ENCODE measurements around the gene MUSTN1. TPM values are rescaled to one million over a fixed set of nuclear protein-coding genes. Genes with fewer than 3 reads are reported as not detected.
A peak's percentile ranks its signal among the peaks of the same experiment; 100 is the strongest.

Gene MUSTN1
- total and polyA plus RNA-seq, 2 experiments from 2014 or later, result 0.27 to 1.8 TPM

- no peak overlapping the region for H3K4me3 ChIP-seq
- no peaks in the 10 kb centered on the region for H3K9me2 ChIP-seq (replicated peaks; ENCODE audit: insufficient read depth)
- 95% methylated on average over 5 of the region's 5 CpGs for WGBS (ENCODE audit: low lambda C conversion rate, missing lambda C conversion rate)
- DNase-seq (ENCODE audit: low spot score), result no peak
- no peaks in the 10 kb centered on the region for H3K79me2 ChIP-seq
- H2AFZ ChIP-seq, result no peak overlapping the region
- H3K4me1 ChIP-seq (ENCODE audit: insufficient read depth), result no peaks in the 10 kb centered on the region
- TF ChIP-seq EZH2phosphoT487 (IDR thresholded peaks at IDR 0.05; ENCODE audit: low read depth, severe bottlenecking, unreplicated experiment) (no peak), EZH2 (IDR thresholded peaks at IDR 0.05; ENCODE audit: borderline replicate concordance) (no peak), CTCF (IDR thresholded peaks at IDR 0.05; ENCODE audit: poor library complexity) (no peak)
- H3K36me3 ChIP-seq (replicated peaks; ENCODE audit: insufficient read depth, low read depth), result no peaks in the 10 kb centered on the region
- no peaks in the 10 kb centered on the region for H3K27me3 ChIP-seq
- H3K4me2 ChIP-seq, result no peak overlapping the region
- H3K9me3 ChIP-seq (ENCODE audit: low read depth), result no peaks in the 10 kb centered on the region
- H4K20me1 ChIP-seq (ENCODE audit: insufficient read depth, poor library complexity, severe bottlenecking), result no peaks in the 10 kb centered on the region
- no peak overlapping the region for H3K27ac ChIP-seq
Observed at GRCh38 chr3:52856666-52857065, 21.8 kb upstream of the MUSTN1 start.

GRCh38 chr3:52854013-52854412 is 19.2 kb upstream of the MUSTN1 start:
- TF ChIP-seq EZH2 (IDR thresholded peaks at IDR 0.05; ENCODE audit: borderline replicate concordance) (no peak), EZH2phosphoT487 (IDR thresholded peaks at IDR 0.05; ENCODE audit: low read depth, severe bottlenecking, unreplicated experiment) (no peak), CTCF (IDR thresholded peaks at IDR 0.05; ENCODE audit: poor library complexity) (no peak)
- H3K4me2 ChIP-seq, result no peak overlapping the region
- no peaks in the 10 kb centered on the region for H3K27me3 ChIP-seq
- no peak overlapping the region for H3K4me3 ChIP-seq
- H3K4me1 ChIP-seq (ENCODE audit: insufficient read depth), result no peaks in the 10 kb centered on the region
- H3K9me3 ChIP-seq (ENCODE audit: low read depth), result no peaks in the 10 kb centered on the region
- no peaks in the 10 kb centered on the region for H3K79me2 ChIP-seq
- H3K27ac ChIP-seq, result no peak overlapping the region
- 76% methylated on average over 2 of the region's 2 CpGs for WGBS (ENCODE audit: low lambda C conversion rate, missing lambda C conversion rate)
- no peak for DNase-seq (ENCODE audit: low spot score)
- no peaks in the 10 kb centered on the region for H3K36me3 ChIP-seq (replicated peaks; ENCODE audit: insufficient read depth, low read depth)
- no peak overlapping the region for H2AFZ ChIP-seq
- no peaks in the 10 kb centered on the region for H4K20me1 ChIP-seq (ENCODE audit: insufficient read depth, poor library complexity, severe bottlenecking)
- no peaks in the 10 kb centered on the region for H3K9me2 ChIP-seq (replicated peaks; ENCODE audit: insufficient read depth)

GRCh38 chr3:52852419-52852818 is 17.6 kb upstream of the MUSTN1 start:
- Histone ChIP-seq H2AFZ (no peak overlapping the region), H3K27me3 (no peaks in the 10 kb centered on the region), H3K79me2 (no peaks in the 10 kb centered on the region), H3K4me3 (no peak overlapping the region), H3K4me1 (ENCODE audit: insufficient read depth) (no peaks in the 10 kb centered on the region), H3K9me2 (replicated peaks; ENCODE audit: insufficient read depth) (no peaks in the 10 kb centered on the region), H3K4me2 (no peak overlapping the region), H3K36me3 (replicated peaks; ENCODE audit: insufficient read depth, low read depth) (no peaks in the 10 kb centered on the region), H3K27ac (no peak overlapping the region), H3K9me3 (ENCODE audit: low read depth) (no peaks in the 10 kb centered on the region), H4K20me1 (ENCODE audit: insufficient read depth, poor library complexity, severe bottlenecking) (no peaks in the 10 kb centered on the region)
- TF ChIP-seq CTCF (IDR thresholded peaks at IDR 0.05; ENCODE audit: poor library complexity) (no peak), EZH2phosphoT487 (IDR thresholded peaks at IDR 0.05; ENCODE audit: low read depth, severe bottlenecking, unreplicated experiment) (no peak), EZH2 (IDR thresholded peaks at IDR 0.05; ENCODE audit: borderline replicate concordance) (no peak)
- no peak for DNase-seq (ENCODE audit: low spot score)
- 93% methylated on average over 2 of the region's 2 CpGs for WGBS (ENCODE audit: low lambda C conversion rate, missing lambda C conversion rate)

GRCh38 chr3:52851348-52851747 is 16.5 kb upstream of the MUSTN1 start:
- WGBS (ENCODE audit: low lambda C conversion rate, missing lambda C conversion rate), result 53% methylated on average over 3 of the region's 3 CpGs
- H4K20me1 ChIP-seq (ENCODE audit: insufficient read depth, poor library complexity, severe bottlenecking), result no peaks in the 10 kb centered on the region

More at GRCh38 chr3:52851348-52851747, 16.5 kb upstream of the MUSTN1 start:
- TF ChIP-seq CTCF (IDR thresholded peaks at IDR 0.05; ENCODE audit: poor library complexity), result peak; percentile 48
- TF ChIP-seq EZH2phosphoT487 (IDR thresholded peaks at IDR 0.05; ENCODE audit: low read depth, severe bottlenecking, unreplicated experiment), result no peak
- DNase-seq (ENCODE audit: low spot score), result peak; percentile 70
- Histone ChIP-seq H3K9me3 (ENCODE audit: low read depth) (no peaks in the 10 kb centered on the region), H3K9me2 (replicated peaks; ENCODE audit: insufficient read depth) (no peaks in the 10 kb centered on the region), H3K4me1 (ENCODE audit: insufficient read depth) (no peaks in the 10 kb centered on the region), H3K4me2 (no peak overlapping the region), H3K27me3 (no peaks in the 10 kb centered on the region), H2AFZ (no peak overlapping the region), H3K79me2 (no peaks in the 10 kb centered on the region), H3K4me3 (no peak overlapping the region), H3K27ac (no peak overlapping the region), H3K36me3 (replicated peaks; ENCODE audit: insufficient read depth, low read depth) (no peaks in the 10 kb centered on the region)

All from hepatocyte (in vitro differentiated cells).